GM18502 (cell line): ENCODE data around the gene LMF2.

Experiments
- ATAC-seq: cut with Tn5 transposase; IDR thresholded peaks from one replicate; pipeline ENCODE4 v1.9.1; 2021; ENCODE audit warnings: mild to moderate bottlenecking; ENCODE audit not compliant: unreplicated experiment, poor library complexity

LMF2 gene

DNA sequence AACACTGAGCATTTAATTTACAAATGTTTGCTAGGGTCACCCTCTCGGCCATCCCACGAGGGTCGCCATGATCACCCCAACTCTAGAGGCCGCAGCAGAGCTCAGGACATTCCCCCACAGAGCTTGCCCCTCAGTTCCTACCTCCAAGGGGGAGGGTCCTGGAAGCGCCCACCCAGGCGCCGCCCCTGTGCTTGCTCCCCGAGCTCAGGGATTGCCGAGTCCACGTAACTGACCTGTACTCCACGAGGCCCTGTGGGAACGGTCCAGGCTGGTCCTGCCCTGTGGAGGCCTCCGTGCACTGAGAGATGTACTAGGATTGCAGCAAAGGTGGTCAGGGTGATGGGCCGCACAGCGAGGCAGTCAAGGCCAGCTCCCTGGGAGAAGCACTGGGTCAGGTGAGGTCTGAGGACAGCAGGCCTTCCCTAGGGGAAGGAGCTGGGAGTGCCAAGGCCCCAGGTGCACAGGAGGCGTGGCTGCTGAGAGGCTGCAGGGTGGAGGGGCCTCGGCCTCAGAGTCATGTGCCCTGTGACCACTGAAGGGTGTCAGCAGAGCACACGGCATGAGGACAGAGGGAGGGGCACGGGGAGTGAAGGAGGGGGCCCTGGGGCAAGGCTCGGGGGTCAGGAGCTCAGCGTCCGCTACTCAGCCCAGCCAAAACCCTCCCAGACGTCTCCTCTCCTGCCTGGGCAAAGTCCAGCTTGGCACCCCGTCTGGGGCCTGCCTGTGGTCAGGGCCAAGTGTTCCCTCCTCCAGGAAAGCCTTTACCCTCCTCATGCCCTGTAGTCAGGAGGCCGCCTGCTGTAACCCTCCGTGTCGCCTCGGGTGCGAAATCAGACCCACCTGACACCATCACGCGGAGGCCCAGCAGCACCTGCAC is 23.3 kb downstream of the LMF2 start:
- ATAC-seq, result no peak

- ATAC-seq, result no peak
These were observed 23.9 kb downstream of the LMF2 start for GRCh38 chr22:50483556-50483955.

- ATAC-seq, result no peak
These were observed 24.4 kb downstream of the LMF2 start for GRCh38 chr22:50483106-50483505.

DNA sequence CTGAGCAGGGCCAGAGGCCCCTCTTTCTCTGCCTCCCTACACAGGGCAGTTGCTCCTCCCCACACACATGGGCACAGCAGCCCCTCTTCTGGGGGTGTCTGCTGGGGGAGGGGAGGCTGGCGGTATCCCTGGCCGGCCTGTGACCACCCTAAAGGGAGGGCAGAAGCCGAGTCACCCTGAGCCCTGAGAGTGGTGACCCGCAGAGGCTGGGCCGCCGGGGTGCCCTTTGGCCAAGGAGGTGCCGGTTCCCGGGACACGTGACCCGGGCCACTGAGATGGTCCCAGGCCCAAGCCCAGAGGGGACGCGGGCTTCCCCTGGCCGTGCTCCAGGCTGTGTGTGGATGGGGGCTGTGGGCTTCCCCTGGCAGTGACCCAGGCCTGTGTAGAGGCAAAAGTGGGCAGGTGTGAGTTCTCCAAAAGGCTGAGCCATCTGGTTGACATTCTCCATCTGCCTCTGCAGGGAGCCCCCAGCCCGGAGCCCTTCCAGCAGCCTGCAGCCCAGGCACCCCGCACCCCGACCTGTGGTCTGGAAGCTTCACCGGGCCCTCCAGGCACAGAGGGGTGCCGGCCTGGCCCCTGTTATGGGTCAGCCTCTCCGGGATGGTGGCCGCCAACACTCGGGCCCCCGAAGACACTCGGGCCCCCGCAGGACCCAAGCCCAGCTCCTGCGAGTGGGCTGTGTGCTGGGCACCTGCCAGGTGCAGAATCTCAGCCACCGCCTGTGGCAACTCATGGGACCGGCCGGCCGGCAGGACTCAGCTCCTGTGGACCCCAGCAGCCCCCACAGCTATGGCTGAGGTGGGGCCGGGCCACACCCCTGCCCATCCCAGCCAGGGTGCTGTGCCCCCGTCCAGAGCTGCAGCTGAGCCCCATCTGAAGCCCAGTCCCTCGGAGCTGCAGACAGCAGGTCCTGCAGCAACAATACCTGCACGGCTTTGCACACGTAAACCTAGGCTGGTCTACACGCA is 25.1 kb downstream of the LMF2 start:
- ATAC-seq, result no peak

GRCh38 chr22:50481440-50482106 is 25.9 kb downstream of the LMF2 start, which contains the start of gene ADM2:
Gene ADM2, plus strand, starts transcription at chr22:50481543. Its CDS starts 305 bp downstream, at chr22:50481848.
- ATAC-seq, result no peak

- ATAC-seq, result no peak
These were observed 26.5 kb downstream of the LMF2 start for GRCh38 chr22:50481045-50481439.

GRCh38 chr22:50479721-50480120 is 27.8 kb downstream of the LMF2 start:
- ATAC-seq, result no peak

DNA sequence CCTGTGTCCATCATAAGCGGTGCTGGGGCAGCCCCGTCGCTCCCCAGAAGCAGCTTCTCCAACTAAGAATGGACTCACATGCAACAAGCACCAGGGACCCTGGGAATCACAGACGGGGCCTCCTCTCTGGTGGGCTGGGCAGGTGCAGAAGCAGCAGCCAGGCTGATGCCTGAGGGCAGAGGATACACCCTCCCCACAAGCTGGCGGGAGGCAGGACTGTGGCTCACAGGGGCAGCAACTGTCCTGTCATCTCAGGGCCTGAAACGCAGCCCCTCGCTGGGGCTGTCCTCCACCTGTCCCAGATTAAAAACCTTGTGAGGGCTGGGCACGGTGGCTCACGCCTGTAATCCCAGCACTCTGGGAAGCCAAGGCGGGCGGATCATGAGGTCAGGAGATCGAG is 29.6 kb downstream of the LMF2 start:
- ATAC-seq, result no peak

GRCh38 chr22:50476868-50477267 is 30.6 kb downstream of the LMF2 start:
- ATAC-seq, result no peak

DNA sequence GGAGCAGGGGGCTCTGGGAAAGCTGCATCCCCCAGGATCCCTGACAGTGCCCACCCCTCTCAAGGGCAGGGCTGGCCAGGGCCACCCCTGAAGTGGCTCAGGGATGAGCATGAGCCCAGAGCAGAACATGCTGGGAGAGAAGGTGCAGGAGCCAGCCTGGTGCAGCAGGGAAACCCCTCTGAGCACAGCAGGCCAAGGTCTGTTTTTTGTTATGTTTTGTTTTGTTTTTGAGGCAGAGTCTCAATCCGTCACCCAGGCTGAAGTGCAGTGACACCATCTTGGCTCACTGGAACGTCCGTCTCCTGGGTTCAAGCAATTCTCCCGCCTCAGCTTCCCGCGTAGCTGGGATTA is 31.9 kb downstream of the LMF2 start:
- ATAC-seq, result no peak

DNA sequence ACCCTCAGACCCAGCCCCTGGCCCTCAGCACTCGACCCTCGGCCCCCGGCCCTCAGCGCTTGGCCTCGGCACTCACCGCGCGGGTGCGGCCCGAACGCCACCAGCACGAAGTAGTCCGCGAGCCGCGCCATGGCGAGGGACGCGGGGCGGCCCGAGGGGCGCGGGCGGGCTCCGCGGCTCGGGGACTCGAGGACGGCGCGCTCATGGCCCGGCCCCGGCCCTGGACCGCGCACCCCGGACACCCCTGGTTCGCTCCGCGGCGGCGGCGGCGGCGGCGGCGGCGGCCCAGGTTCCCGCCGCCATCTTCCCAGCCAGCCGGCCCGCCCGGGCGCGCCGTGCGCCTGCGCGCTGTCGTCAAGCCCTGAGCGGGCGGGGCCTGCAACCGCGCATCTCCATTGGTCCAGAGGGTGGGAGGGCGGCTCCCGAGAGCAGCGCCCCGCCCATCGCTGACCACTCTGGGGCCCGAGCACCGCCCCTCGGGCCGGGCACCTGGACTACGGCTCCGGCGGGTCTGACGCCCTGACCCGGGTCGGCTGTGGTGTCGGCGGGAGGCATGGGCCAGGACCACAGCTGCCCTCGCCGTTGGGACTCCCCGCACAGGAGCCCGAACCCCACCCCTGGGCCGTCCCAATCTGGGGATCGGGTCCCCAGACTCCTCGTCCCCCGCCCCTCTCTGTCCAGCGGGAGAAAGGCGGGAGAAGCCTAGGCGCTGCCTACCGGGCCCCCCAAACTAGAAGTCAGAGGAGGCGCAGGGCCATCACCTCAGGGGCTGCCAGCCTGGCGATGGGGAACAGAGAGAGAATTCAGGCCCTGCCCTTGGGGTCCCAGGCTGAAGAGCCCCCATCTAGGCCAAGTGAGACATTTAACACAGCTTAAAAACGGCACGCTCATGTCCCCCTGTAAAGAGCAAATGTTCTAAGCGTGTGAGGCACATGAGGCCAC is 32.5 kb downstream of the LMF2 start, which contains the start of gene SBF1:
Gene SBF1 (minus strand): TSS at position 326 of the 942 bp plus-strand sequence. CDS start 195 bp downstream, at position 131.
- peak; percentile 73 for ATAC-seq

GRCh38 chr22:50473855-50474671 is 33.4 kb downstream of the LMF2 start:
- no peak for ATAC-seq

DNA sequence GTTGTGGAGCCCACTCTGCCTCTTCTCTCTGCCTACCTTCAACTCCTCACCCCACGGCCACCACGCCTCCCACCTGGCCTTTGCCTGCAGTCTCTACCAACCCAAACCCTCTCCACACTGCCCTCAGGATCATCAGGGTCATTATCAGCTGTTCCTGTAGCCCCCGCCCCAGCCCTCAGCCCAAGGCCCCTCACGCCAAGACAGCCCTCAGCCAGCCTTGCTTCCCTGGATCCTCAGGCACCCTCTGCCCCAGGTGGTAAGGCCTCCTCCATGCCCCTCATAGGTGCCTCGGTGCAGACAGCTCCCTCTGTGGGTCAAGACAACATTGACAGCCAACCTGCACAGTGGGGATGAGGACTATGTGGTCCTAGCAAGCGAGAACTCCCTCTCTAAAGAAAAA is 34.4 kb downstream of the LMF2 start:
- ATAC-seq, result no peak

DNA sequence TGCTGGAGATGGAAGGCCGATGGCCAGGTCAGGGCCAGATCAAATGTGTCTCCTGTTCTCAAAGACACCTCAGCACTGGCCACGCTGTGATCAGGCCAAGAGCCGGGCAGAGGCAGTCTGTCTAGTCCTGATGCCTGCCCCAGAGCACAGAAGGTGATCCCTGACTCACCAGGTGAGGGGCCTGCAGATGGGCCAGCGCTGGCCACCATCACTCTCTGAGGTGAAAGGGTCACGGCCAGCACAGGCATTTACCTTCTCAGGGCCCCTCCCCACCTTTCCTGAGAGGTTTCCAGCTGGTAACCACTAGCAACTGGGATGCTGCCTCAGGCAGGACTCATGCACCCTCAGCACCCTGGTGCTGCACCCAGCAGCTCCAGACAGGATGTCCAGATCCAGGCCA is 35.5 kb downstream of the LMF2 start:
- ATAC-seq, result no peak

DNA sequence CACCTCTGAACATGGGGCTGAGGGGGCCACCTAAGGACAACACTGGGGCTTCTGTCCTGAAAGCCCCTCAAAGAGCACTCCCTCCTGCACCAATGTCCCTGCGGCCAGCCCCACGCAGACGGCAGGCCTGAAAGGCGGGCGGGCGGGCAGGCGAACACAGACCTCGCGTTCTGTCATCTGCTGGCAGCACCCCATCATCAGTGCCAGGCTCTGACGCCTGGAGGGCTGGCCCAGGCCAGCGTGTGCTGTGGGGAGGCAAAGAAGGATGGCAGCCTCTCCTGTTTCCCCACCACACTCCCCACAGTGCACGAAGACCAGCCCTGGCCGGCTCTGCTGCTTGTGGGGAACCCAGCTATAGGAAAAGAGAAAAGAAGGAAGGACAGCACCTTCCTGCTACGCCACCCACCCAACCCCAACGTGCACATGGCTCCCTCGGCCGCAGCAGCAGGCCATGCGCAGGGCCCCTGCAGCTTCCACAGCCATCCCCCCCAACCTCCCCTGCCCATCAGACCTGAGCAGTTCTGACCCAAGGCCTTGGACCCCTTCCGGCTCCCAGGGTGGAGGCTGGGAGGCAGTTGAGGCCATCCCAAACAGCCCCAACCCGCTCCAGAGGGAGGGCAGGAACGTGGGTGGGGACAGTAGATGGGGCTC is 36.2 kb downstream of the LMF2 start:
- no peak for ATAC-seq

- no peak for ATAC-seq
These were observed 37.0 kb downstream of the LMF2 start for GRCh38 chr22:50470491-50470890.

DNA sequence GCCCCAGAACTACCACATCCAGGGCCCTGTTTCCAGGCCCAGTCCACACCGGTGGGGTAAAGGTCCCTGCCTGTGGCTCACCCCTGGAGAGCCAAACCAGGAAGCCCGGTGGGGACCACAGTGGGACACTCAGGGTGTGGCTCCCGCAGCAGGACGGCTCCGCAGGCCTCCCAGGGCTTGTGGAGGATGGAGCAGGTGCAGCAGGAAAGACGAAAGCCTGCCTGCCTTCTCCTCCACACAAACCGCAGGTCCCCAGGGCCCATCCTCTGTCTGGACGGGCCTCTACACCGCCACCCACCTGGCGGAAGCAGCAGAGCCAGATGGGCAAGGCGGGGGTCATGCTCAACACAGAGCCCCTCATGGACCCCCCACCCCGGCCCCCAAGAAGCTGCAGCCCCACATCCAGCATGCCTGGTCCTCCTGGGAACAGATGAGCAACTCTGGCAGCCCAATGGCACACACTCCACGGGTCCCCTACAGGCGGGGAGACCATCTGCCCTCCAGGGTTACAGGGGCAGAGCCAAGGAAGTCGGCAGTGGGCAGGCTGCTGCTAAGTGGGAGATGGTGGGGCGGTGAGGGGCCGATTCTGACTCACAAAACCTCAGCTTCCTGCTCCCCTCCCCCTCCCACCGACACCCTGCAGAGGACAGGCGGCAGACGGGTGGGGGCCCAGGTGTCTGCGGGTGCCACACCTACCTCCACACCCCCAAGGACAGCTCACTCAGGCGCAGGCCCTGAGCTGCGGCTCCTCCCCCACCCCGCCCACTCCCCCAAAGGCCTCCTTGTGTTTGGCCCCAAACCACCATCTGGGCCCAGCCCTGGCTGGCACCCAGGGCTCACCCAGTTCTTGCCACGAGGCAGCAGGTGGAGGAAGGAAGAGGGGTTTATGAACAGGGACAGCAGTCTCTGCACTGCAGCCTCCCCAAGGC is 37.9 kb downstream of the LMF2 start:
- peak; percentile 68 for ATAC-seq
